GM21723 (cell line): ENCODE results near the gene FZD2.
"Not testable (repeated sequence)": the region's sequence is repeated elsewhere in the genome, so short reads cannot be mapped to it uniquely, and the experiment has no call there.

Source experiments
- ATAC-seq: cut with Tn5 transposase; IDR thresholded peaks from one replicate; pipeline ENCODE4 v1.9.1; 2021; ENCODE audit warnings: mild to moderate bottlenecking, moderate library complexity; ENCODE audit not compliant: unreplicated experiment

FZD2 gene

GRCh38 chr17:44556832-44557606 lies at the start of gene FZD2:
TSS of gene FZD2 (plus strand) at chr17:44557484. CDS start at chr17:44557689, 205 bp downstream.
- peak; percentile 83 for ATAC-seq

- ATAC-seq, result not testable (repeated sequence)
Observed at GRCh38 chr17:44511241-44512134, 45.8 kb upstream of the FZD2 start.

- no peak for ATAC-seq
Observed at GRCh38 chr17:44518032-44518431, 39.3 kb upstream of the FZD2 start.

- no peak for ATAC-seq
Observed at GRCh38 chr17:44522883-44523671, 34.2 kb upstream of the FZD2 start.

- ATAC-seq, result no peak
Observed at GRCh38 chr17:44523672-44523972, 33.7 kb upstream of the FZD2 start.

GRCh38 chr17:44527102-44527501 lies 30.2 kb upstream of the FZD2 start:
- no peak for ATAC-seq

GRCh38 chr17:44527954-44528353 lies 29.3 kb upstream of the FZD2 start:
- ATAC-seq, result no peak

- no peak for ATAC-seq
Observed at GRCh38 chr17:44529864-44530263, 27.4 kb upstream of the FZD2 start.

- no peak for ATAC-seq
Observed at GRCh38 chr17:44530896-44531418, 26.3 kb upstream of the FZD2 start.

- peak; percentile 49 for ATAC-seq
Observed at GRCh38 chr17:44533533-44534246, 23.6 kb upstream of the FZD2 start.

GRCh38 chr17:44536090-44536953 lies 21.0 kb upstream of the FZD2 start:
- no peak for ATAC-seq

GRCh38 chr17:44537922-44538321 lies 19.4 kb upstream of the FZD2 start:
- not testable (repeated sequence) for ATAC-seq

- ATAC-seq, result no peak
Observed at GRCh38 chr17:44539673-44540072, 17.6 kb upstream of the FZD2 start.

GRCh38 chr17:44540246-44541084 lies 16.8 kb upstream of the FZD2 start:
- ATAC-seq, result no peak

- ATAC-seq, result no peak
Observed at GRCh38 chr17:44541884-44542581, 15.3 kb upstream of the FZD2 start.

GRCh38 chr17:44543213-44543904 lies 13.9 kb upstream of the FZD2 start:
- ATAC-seq, result no peak

GRCh38 chr17:44543905-44544523 lies 13.3 kb upstream of the FZD2 start:
- ATAC-seq, result no peak
